ENCODE results near the gene SAMD1.

DNA sequence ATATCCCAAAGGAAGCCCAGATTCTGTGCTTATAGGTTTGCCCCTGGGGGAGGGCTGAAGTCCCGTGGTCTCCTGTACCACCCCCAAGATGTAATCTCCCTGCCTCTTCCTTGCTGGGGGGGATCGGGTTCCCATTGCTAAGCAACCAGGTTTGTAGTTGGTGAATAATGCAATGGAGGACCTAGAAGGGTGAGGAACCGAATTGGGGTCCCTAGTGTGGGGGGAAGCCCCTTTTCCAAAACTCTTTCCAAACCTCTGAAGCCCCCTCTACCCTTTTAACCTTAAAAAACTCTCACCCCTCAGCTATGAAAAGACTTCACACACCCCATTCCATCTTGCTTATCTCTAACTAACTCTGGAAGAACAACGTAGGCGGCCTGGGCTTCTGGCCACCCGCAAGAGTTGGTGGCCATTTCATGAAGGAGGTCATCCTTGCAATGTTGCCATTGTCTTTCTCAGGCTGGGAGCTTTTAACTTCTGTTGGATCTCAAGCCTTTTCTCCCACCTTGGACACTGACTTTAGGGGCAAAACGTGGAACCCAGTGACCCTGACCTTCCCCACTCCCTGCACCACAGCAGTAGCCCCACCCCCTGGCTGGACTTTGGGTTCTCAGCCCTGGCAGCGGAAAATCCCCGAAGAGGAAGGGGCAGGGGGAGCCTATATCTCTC is 29.3 kb downstream of the SAMD1 start:
- TF ChIP-seq, protein P1, sequence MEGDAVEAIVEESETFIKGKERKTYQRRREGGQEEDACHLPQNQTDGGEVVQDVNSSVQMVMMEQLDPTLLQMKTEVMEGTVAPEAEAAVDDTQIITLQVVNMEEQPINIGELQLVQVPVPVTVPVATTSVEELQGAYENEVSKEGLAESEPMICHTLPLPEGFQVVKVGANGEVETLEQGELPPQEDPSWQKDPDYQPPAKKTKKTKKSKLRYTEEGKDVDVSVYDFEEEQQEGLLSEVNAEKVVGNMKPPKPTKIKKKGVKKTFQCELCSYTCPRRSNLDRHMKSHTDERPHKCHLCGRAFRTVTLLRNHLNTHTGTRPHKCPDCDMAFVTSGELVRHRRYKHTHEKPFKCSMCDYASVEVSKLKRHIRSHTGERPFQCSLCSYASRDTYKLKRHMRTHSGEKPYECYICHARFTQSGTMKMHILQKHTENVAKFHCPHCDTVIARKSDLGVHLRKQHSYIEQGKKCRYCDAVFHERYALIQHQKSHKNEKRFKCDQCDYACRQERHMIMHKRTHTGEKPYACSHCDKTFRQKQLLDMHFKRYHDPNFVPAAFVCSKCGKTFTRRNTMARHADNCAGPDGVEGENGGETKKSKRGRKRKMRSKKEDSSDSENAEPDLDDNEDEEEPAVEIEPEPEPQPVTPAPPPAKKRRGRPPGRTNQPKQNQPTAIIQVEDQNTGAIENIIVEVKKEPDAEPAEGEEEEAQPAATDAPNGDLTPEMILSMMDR (IDR thresholded peaks at IDR 0.05): no peak
- TF ChIP-seq POLR2A (IDR thresholded peaks at IDR 0.05): no peak
